NOMO-1 (cell line): ENCODE data around the gene BMPR1B.
A peak's percentile ranks its signal among the peaks of the same experiment; 100 is the strongest.

ENCODE experiments used
- DNase-seq, 2 experiments: peaks; one replicate each; lab custom pipeline; 2025; ENCODE audit not compliant: unreplicated experiment in 2 of 2; lab: John Stamatoyannopoulos, UW

The BMPR1B gene

DNA sequence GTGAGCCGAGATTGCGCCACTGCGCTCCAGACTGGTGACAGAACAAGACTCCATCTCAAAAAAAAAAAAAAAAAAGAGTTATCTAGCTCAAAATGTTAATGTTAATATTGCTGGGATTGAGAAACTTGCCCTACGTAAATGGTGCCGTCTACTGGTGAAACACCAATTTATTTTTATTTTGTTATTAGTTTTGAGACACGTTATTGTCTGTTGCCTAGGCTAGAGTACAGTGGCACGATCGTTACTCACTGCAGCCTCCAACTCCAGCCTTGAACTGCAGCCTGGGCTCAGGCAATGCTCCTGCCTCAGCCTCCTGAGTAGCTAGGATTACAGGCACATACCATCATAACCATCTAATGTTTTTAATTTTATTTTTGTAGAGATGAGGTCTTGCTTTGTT, 262.8 kb downstream of the BMPR1B start:
- no peak for DNase-seq

DNA sequence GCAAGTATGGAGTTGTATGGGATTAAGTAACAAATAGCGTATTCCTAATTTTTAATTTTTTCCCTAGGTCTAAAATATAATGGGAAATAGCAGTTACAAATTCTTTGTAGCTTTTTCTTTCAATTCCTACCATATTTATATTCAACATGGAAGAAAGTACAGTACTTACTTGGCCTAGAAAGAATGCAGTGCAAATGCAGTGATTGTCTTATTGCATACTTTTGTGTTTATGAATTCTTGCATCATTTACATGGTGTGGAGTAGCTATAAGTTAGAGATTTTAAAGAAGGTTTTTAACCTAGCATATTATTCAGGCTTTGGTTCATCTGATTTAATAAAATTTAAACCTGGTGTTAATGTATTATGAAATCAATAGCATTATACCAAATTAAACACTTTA, 263.3 kb downstream of the BMPR1B start:
- DNase-seq: no peak

DNA sequence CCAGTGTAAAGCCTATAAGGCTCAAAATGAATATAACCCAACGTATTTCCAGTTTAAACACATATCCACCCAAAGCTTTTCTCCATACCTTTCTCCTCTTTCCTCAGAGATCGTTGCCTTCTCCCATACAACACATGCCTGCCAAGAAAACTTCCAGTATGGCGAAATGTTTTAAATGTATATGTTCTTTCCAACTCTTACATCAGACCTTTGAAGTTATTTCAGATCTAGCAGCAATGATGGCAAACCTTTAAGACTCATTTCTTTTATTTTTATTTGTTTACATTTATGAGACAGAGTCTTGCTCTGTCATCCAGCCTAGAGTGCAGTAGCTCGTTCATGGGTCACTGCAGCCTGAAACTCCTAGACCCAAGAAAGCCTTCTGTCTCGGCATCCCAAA, 265.4 kb downstream of the BMPR1B start:
- no peak for DNase-seq

DNA sequence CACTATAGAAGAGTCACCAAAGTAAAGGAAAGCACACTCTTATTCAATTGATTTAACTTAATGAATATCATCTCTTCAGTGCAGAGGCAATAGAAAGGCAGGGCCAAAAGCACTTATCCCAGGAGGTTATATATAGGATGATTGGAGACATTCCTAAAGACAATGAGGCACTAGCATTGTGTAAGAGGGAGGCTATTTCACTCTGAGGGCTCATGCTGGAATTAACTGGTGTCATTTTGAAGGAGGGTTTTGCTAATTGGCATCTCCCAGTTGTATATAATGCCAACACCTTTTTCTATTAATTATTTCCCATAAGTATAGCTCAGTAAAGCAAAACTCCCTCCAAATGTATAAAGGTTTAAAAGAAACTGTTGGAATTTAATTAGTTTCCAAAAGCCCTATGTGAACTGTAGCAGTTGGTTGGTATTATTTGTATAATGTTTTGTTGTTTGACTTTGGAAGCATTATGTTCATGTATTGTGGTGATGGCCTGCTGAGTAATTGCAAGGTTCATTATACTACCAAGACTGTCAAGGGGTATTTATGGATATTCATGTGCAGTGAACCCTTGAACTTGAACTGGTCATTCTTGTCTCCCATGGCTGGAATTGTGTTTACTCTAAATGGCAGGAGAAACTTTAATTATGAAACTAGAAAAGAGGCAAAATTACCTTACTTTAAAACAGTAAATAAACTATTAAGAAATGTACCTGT, 270.3 kb downstream of the BMPR1B start:
- DNase-seq: no peak

DNA sequence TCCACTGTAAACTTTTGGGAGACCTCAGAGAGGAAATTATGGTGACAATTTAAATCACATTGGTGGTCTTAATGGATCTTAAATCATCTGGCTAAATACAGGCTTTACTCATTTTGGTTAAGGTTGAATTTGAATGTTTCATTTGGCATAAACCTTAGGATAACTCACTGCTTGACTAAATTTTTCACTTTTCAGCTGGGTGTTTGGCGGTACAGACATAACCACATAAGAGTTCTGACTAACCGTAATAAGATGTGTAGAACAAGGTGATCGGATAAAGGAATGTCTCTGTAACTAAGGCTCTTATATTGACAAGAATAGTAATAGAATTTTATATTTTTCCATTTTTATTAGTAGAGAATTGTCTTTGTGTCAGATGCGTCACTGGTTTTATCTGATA, 281.0 kb downstream of the BMPR1B start:
- DNase-seq: no peak

DNA sequence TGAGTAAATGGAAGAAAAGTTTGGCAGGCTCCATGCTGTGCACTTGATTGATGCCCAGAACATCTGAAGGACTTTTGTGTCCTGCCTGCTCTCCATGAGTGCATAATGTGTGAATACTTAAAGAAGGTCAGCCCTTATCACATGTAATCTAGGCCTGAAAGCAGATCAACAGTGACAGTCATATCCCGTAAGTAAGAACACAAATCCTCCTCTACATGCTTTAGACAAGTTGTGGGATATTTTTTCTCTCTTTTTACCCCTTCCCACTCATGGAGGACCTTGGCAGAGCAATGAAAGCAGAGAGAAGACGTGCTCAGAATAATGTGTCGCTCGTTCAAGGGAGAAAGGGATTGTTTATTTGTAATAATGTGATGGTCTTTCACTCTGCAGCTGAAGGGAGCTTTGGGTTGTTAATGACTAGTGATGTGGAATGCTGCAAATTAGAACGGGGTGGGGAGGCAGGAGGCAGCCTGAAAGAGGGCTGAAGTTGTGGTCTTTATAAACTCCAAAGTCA, 286.6 kb downstream of the BMPR1B start:
- no peak for DNase-seq

DNA sequence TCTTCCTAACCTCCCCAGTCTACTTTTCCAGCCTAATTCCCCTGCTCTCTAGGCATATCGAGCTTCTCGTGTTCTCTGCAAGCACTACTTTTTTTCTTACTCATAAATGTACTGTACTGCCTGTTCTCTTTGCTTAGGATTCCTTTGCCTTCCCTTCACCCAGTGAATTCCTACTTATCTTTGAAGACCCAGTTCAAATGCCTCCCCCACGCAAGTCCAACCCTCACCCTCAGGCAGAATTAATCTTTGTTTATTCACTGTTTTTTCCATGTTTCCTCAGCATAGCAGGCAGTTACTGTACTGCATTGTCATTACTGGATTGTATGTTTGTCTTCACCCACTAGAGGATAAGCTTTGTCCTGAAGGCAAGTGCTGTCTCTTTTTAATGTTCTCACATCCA, 287.7 kb downstream of the BMPR1B start:
- no peak for DNase-seq

DNA sequence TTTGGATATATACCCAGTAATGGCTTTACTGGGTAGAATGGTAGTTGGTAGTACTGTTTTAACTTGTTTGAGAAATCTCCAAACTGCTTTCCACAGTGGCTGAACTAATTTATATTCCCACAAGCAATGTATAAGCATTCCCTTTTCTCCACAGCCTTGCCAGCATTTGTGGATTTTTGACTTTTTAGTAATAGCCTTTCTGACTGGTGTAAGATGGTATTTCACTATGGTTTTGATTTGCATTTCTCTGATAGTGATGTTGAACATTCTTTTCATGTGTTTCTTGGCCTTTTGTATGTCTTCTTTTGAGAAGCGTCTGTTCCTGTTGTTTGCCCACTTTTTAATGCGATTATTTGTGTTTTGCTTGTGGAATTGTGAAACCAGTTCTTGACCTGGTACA, 290.5 kb downstream of the BMPR1B start:
- no peak for DNase-seq

DNA sequence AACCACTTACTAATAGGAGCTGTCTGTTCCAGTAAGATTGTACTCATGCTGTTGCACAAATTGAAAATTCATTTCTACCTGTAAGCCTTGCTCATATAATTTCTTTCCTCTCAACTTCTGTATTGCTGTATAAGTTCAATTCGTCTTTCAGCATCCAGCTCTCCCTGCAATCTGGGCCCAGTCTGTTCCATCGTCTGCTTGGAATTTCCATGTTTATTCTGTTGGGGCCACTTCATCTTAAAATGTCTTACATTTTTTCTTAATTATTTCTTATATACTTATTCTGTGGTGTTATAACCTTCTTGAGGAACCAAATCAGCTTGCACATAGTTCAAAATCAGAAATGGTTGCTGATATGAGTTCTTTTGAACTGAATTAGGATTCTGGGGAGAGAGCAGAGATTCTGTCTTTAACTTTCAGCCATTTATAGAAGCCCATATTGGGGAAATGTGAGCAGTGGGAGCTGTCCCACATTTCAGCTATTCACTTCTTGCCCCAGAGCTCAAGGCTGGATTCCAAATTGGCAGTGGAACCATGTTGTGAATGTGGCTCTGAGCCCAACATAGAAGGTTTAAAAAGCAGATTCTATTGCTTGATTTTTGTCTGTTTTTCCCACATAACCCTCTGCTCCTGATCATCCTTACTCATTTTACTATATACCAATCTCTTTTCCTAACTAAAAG, 291.9 kb downstream of the BMPR1B start:
- DNase-seq: no peak

DNA sequence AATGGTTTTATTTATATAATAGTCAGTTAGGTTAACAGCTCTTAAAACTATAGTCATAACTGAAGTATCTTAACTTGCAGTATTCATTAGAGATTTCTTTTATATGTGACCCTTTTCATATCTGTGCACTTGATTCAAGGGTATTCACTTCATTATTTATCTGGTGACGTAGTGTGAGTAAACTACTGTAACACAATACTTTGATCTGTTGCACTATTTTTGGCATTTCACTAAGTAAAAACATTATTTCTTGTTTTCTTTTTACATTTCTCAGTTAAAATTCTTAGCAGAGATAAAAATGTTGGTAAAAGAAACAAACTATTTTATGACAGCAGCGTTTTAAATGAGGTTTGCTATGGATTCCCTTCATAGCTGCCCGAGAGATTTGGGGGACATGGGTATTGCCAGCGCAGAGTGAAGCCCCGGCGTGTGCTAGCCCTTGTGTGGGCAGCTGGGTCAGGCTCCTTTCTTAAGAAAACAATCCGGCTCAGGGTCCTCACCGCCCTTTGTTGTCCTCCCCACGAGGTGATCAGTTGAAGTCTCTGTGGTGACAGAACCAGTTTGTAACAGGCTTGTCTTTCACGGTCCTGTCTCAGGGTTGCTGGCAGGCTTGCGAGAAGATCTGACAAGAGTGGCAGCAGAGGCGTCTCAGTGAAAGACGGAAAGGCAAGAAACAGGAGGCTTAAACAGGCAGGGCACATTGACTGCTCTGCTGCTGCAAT, 293.4 kb downstream of the BMPR1B start:
- no peak for DNase-seq

DNA sequence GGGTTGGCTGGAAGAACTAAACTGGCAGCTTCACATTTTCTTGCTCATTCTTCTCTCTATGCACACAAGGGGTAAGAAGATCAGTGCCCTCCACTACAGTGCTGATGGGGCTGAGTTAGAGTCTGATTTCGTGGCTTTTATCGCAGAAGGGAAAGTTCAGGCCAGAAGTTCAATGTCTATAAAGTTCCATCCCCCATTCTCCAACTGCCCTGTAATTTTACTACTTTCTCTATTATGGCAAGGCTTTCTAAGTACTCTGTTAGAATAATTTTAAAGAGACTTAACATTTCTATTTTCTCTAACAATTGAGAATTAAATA, 293.9 kb downstream of the BMPR1B start:
- no peak for DNase-seq

DNA sequence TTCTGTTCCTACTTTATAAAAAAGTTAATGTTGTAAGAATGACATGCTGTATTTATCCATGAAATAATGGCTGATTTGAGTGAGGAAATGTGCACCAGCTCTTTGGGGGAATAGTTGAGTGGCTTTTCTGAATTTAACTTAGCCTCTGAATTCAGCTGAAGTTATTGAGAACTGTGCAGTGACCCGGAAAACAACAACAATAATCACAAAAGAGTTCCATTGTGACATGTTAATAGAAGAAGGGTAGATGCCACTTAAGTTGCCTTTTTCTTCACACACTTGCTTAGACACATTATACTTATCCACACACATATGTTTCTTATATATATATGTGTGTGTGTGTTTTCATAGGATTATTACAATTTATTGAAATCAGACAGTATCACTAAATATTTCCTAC, 301.2 kb downstream of the BMPR1B start:
- no peak for DNase-seq

DNA sequence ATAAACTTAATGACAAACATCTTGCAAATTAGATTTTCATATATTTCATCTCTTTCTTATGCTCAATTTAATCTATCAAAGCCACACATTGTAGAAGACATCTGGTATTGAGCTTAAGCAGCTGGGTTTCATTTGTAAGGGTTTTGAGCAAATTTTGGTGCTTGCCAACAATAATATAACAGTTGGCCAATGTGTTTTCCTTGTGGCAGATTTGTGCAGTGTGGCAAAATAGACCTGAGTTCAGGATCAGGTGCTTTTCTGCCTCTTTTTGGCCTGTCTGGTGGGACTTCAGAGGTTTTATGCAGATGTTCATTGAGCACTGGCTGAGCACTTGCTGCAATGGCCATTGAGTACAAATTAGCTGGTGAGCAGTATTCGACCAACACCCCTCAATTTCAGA, 301.9 kb downstream of the BMPR1B start:
- DNase-seq: no peak

DNA sequence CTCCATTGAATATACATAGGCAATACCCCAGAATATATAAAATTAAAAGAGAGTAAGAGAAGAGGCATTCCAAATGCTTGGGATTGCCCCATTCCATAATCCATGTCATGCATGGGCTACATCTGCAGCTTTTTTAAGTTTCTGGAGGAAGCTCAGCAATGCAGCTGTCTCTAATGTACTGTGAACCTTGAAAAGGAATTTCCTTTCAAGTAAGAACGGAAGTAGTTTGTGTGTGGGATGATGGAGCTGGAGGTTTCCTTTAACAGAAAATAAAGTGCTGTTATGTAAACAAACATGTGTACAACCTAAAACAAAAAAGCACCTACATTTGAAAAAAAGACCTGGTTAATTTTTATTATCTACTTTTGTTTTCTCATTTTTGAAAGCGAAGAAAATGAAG, 303.5 kb downstream of the BMPR1B start:
- DNase-seq: no peak

DNA sequence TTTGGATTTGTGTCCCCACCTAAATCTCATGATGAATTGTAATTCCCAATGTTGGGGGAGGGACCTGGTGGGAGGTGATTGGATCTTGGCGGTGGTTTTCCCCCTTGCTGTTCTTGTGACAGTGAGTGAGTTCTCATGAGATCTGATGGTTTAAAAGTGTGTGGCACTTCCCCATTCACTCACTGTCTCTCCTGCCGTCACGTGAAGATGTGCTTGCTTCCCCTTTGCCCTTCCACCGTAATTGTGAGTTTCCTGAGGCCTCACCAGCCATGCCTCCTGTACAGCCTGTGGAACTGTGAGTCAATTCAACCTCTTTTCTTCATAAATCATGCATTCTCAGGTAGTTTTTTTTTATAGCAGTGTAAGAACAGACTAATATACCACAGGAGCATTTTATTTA, 304.0 kb downstream of the BMPR1B start:
- DNase-seq: peak; percentile 1 to 15

DNA sequence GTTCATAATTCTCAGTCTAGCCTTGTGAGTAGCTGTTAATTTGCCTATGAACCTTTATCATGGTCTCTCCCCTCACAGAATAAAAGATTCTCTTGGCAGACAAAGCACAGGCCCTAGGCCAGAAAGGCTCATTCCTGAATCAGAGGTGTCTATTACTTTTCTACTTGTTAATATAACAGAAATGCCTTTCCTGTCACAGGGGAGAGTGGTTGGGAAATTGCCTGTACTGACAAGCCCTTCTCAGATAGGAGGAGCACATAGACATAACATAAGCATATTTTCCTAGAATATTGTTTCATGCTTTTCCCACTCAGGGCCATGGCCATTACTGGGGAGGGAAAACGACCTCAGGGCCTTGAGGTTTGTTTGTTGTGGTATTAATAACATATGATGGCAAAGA, 308.3 kb downstream of the BMPR1B start:
- no peak for DNase-seq

DNA sequence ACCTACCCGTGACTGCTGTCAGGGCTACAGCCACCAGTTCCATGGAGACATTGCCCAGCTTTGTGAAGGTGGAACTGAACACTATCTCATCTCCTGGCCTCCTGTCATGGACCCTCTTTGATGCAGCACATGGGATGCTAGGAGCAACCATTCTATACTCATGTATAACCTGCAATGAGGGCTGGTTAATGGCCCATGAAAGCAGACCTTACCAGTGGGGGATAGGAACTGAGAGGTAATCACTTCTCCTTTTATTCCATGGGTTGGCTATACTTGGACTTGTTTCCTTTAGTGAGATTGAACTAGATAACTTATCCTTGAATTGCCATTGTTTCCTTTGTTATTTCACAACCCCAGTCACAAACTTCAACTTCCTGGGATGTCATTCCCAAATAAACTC, 310.6 kb downstream of the BMPR1B start:
- no peak for DNase-seq

DNA sequence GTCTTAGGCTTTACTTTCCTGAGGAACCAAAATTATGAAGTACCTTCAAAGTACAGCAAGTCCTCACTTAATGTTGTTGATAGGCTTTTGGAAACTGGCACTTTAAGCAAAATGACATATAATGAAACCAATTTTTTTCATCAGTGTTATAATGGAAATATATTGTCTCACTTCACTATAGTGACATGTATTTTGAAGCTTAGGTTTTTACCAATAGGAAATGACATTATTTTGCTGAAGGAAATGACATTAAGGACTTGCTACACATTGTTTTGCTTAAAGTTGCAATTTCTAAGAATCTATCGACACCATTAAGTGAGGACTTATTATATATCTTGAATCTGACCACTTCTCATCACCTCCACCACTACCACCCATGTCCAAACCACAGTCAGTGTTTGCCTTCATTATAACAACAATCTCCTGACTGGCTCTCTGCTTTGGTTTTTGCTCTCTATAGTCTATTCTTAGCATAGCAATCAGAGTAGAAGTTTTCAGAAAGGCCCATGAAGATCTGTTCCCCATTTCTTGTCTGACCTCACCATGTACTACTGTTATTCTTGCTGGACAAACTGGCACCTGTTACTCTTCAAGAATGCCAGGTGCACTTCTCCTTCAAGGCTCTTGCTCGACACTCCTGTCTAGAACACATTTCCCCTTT, 311.2 kb downstream of the BMPR1B start:
- DNase-seq: no peak

DNA sequence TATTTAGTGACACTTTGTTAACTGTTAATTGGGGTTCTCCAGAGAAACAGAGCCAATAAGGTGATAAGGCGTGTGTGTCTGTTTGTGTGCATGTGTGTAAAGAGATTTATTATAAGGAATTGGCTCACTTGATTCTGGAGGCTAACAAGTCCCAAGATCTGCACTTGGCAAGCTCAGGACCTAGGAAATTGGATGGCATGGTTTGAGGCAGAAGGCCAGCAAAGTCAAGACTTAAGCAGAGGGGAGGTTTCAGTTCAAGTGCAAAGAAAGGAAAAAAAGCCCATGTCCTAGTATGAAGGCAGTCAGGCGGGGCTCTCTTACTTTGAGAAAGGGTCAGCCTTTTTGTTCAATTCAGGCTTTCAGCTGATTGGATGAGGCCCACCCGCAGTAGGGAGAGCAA, 314.1 kb downstream of the BMPR1B start:
- DNase-seq: no peak

DNA sequence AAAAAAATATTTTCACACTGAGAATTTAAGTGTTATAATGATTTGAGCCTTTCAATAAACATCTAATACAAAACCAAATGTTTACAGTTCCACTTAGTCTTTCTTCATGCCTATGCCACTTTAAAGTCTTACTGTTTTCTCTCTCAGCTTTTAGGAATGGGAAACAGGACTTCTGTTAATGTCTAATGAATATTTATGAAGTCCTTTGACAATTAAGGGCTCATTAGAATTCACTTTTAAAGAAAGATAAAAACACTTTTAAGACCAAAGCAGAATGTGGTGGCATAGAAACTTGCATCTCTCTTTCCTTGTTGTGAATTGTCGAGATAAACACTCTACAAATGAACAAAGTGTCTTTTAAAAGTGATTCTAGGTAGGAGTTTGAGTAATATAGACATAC, 315.9 kb downstream of the BMPR1B start:
- DNase-seq: no peak

DNA sequence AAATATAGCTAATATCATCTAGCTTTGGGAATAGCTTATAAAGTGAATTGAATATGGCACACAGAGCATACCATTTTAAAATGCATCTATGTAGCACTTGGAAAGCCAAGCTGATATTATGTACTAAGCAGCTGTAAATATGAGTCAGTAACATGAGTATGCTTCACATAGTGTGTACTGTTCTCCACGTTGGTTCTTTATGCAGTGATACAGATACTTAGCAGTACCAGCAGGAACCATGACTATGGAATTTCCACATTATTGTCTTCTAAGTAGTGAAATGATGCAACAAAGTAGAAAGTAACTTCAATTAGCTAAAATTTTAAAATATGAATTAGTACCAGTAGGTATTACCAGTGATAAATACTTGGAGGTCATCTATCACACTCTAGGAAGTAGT, 320.1 kb downstream of the BMPR1B start:
- no peak for DNase-seq

DNA sequence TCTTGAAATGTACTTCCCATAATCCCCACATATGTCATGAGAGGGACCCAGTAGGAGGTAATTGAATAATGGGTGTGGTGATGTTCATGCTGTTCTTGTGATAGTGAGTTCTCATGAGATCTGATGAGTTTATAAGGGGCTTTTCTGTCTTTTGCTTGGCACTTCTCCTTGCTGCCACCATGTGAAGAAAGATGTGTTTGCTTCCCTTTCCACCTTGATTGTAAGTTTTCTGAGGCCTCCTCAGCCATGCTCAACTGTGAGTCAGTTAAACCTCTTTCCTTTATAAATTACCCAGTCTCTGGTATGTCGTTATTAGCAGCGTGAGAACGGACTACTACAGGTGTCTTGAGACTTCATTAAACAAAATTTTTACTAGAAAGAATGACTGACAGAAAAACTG, 323.2 kb downstream of the BMPR1B start:
- no peak for DNase-seq
